ENCODE data around the gene MAP3K14.

DNA sequence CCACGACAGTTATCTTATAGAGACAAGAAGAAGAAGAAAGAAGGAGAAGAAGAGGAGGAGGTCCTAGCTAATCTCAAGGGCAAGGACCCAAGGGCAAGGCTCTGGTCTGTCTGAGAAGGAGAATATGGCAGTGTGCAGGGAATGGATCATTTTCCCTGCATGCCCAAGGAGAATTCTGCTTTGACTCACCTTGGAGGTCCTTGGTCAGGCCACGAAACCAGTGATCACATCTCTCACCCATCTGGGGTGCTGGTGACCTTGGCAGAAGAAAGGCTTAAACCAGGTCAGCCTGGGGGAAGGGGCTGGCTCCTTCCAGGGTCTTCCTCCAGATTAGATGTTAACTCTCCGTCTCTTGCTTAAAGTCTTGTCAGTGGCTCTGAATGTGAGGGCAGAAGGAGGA, 96.7 kb downstream of the MAP3K14 start:
- TF ChIP-seq POLR2AphosphoS5 (IDR thresholded peaks at IDR 0.05; ENCODE audit: low read depth, low read length) (no peak), POLR2A (IDR thresholded peaks at IDR 0.05; ENCODE audit: low read depth, low read length) (no peak)

Data from GM12892 (cell line).